ENCODE measurements around the gene SHROOM3. TPM values are rescaled to one million over a fixed set of nuclear protein-coding genes. Genes with fewer than 3 reads are reported as not detected.

SHROOM3 gene
- total and polyA plus RNA-seq, 2 donors (not counting 3 experiments of a cell fraction or from before 2014, with no cell fraction given), result 2.7 to 6.7 TPM

GRCh38 chr4:76673362-76673761 is 238.3 kb downstream of the SHROOM3 start:
- dilution Hi-C loops (cut with MboI; ENCODE audit: extremely low pct_ligation_motif_present, low sequenced_read_pairs) (no loop called here), intact Hi-C loops (cut with micrococcal nuclease) (no loop called here)
- Histone ChIP-seq H3K9me3 (replicated peaks; ENCODE audit: control insufficient read depth, insufficient read depth, low read length) (no peaks in the 10 kb centered on the region), H3K9me1 (replicated peaks; ENCODE audit: control insufficient read depth, extremely low read depth, insufficient read depth, low read length) (no peaks in the 10 kb centered on the region), H2AFZ (ENCODE audit: low read depth, low read length) (no peak overlapping the region), H3K4me1 (ENCODE audit: control insufficient read depth, extremely low read depth, insufficient read depth, low read length) (peaks cover 10% of the 10 kb centered on the region), H3K9ac (replicated peaks; ENCODE audit: extremely low read depth, insufficient read depth, low read length) (no peak overlapping the region), H3K4me2 (ENCODE audit: insufficient read depth, low read length) (no peak overlapping the region), H3K27ac (ENCODE audit: insufficient read depth, low read depth, low read length) (no peak overlapping the region), H3K4me3 (replicated peaks in 1 of 3; ENCODE audit: insufficient read depth in 1 of 3, low read depth in 1 of 3, low read length in 3 of 3) (no peak overlapping the region), H3K27me3 (ENCODE audit: control insufficient read depth in 2 of 2, insufficient read depth in 2 of 2, low read length in 2 of 2) (no peaks in the 10 kb centered on the region), H3K36me3 (ENCODE audit: control insufficient read depth in 2 of 2, extremely low read depth in 1 of 2, insufficient read depth in 2 of 2, low read length in 2 of 2) (no peaks in the 10 kb centered on the region), H3K79me2 (ENCODE audit: control insufficient read depth, insufficient read depth, low read length) (no peaks in the 10 kb centered on the region), H4K20me1 (replicated peaks; ENCODE audit: control insufficient read depth, extremely low read depth, insufficient read depth, low read length) (no peaks in the 10 kb centered on the region)
- TF ChIP-seq MAX (IDR thresholded peaks at IDR 0.05; ENCODE audit: insufficient read depth, insufficient read length) (no peak), MYC (IDR thresholded peaks at IDR 0.05; ENCODE audit: low read depth, low read length) (no peak), POLR2AphosphoS5 (IDR thresholded peaks at IDR 0.05; ENCODE audit: insufficient read depth, low read depth, low read length) (no peak), CTCF (IDR thresholded peaks at IDR 0.05; ENCODE audit: extremely low read depth in 1 of 2, insufficient read depth in 1 of 2, low read depth in 1 of 2, low read length in 2 of 2) (no peak), POLR2A (IDR thresholded peaks at IDR 0.05; ENCODE audit: low read depth, low read length) (no peak), FOS (IDR thresholded peaks at IDR 0.05; ENCODE audit: borderline replicate concordance, insufficient read depth, low read length) (no peak), JUN (IDR thresholded peaks at IDR 0.05; ENCODE audit: borderline replicate concordance, insufficient read depth, insufficient read length, low read depth) (no peak), GATA2 (IDR thresholded peaks at IDR 0.05; ENCODE audit: insufficient read depth, insufficient read length, low read depth, low read length) (no peak), EZH2 (IDR thresholded peaks at IDR 0.05; ENCODE audit: borderline replicate concordance, low read depth, low read length, severe bottlenecking) (no peak)
- FAIRE-seq (no peak), DNase-seq (ENCODE audit: low read depth, low spot score) (no peak)
- no TSS peak for BruUV-seq (replicated peaks)
- CTCF ChIA-PET, result interaction anchor here (1.1 to 1.4 kb wide), 3 partner anchors 71 to 88 kb away, joined by 3 to 6 read pairs (median 3); no protein-coding TSS in a partner anchor
- POLR2A ChIA-PET, result no interaction called here

Measured in endothelial cell of umbilical vein (primary cell).